ENCODE results near the gene TRIO.

- TF ChIP-seq POLR2AphosphoS5 (IDR thresholded peaks at IDR 0.05) = no peak
- TF ChIP-seq POLR2A (IDR thresholded peaks at IDR 0.05) = no peak
Measured at GRCh38 chr5:14256756-14257393, 113.7 kb downstream of the TRIO start.

Measured in transverse colon (tissue), 3 donors.